Midbrain (tissue), 1 donor: Measurements from ENCODE around the gene PIK3CD.
"Not testable (repeated sequence)": the region's sequence is repeated elsewhere in the genome, so short reads cannot be mapped to it uniquely, and the experiment has no call there.

ENCODE experiments used
- DNase-seq: peaks from one replicate; lab custom pipeline; 2025; lab: John Stamatoyannopoulos, UW

Gene PIK3CD

GRCh38 chr1:9689971-9690381 is 38.4 kb downstream of the PIK3CD start:
- DNase-seq, result no peak

GRCh38 chr1:9690440-9691107 is 39.0 kb downstream of the PIK3CD start:
- DNase-seq, result no peak

- no peak for DNase-seq
Observed at GRCh38 chr1:9691108-9691445, 39.5 kb downstream of the PIK3CD start.

- no peak for DNase-seq
Observed at GRCh38 chr1:9691691-9692090, 40.2 kb downstream of the PIK3CD start.

- DNase-seq, result no peak
Observed at GRCh38 chr1:9696793-9697192, 45.3 kb downstream of the PIK3CD start.

- DNase-seq, result no peak
Observed at GRCh38 chr1:9699361-9699760, 47.8 kb downstream of the PIK3CD start.

GRCh38 chr1:9700340-9700739 is 48.8 kb downstream of the PIK3CD start:
- DNase-seq, result no peak

- DNase-seq, result no peak
Observed at GRCh38 chr1:9701665-9702064, 50.1 kb downstream of the PIK3CD start.

- DNase-seq, result no peak
Observed at GRCh38 chr1:9703165-9703509, 51.6 kb downstream of the PIK3CD start.

- DNase-seq, result no peak
Observed at GRCh38 chr1:9703681-9704080, 52.1 kb downstream of the PIK3CD start.

GRCh38 chr1:9705337-9706093 is 54.0 kb downstream of the PIK3CD start:
- no peak for DNase-seq

- no peak for DNase-seq
Observed at GRCh38 chr1:9706178-9706577, 54.6 kb downstream of the PIK3CD start.

GRCh38 chr1:9710037-9710436 is 58.5 kb downstream of the PIK3CD start:
- no peak for DNase-seq

GRCh38 chr1:9711466-9712020 is 60.0 kb downstream of the PIK3CD start:
- no peak for DNase-seq

- DNase-seq, result not testable (repeated sequence)
Observed at GRCh38 chr1:9712767-9713166, 61.2 kb downstream of the PIK3CD start.

- no peak for DNase-seq
Observed at GRCh38 chr1:9714257-9714718, 62.8 kb downstream of the PIK3CD start.

- DNase-seq, result no peak
Observed at GRCh38 chr1:9715536-9716226, 64.2 kb downstream of the PIK3CD start.

GRCh38 chr1:9716404-9717192 is 65.1 kb downstream of the PIK3CD start:
- no peak for DNase-seq

GRCh38 chr1:9717193-9718005 is 65.9 kb downstream of the PIK3CD start:
- peak; percentile 10 for DNase-seq

- DNase-seq, result no peak
Observed at GRCh38 chr1:9718006-9718680, 66.6 kb downstream of the PIK3CD start.
